Smooth muscle cell of the pulmonary artery (primary cell): ENCODE data around the gene B3GAT2. TPM values are rescaled to one million over a fixed set of nuclear protein-coding genes. Genes with fewer than 3 reads are reported as not detected.

Experiments used
- total RNA-seq: library from RNA; depleted of rRNA; stranded (reverse); fragments of >200 nt; gene quantifications from 2 replicates; pipeline ENCODE4 v1.2.3, GENCODE V29; 2014

B3GAT2 gene, protein sequence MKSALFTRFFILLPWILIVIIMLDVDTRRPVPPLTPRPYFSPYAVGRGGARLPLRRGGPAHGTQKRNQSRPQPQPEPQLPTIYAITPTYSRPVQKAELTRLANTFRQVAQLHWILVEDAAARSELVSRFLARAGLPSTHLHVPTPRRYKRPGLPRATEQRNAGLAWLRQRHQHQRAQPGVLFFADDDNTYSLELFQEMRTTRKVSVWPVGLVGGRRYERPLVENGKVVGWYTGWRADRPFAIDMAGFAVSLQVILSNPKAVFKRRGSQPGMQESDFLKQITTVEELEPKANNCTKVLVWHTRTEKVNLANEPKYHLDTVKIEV
- total RNA-seq, result not detected in 2 replicates

GRCh38 chr6:70956451-70957283, at the start of gene B3GAT2:
Gene B3GAT2, minus strand, starts transcription at chr6:70957060. Its CDS starts 631 bp downstream, at chr6:70956429.

